Spleen (tissue), 11 donors: ENCODE results near the gene MSANTD1. TPM values are rescaled to one million over a fixed set of nuclear protein-coding genes. Genes with fewer than 3 reads are reported as not detected.

ENCODE experiments used
- DNase-seq: peaks from one replicate; pipeline ENCODE4 v3.0.0-alpha.2; 2020
- H3K27ac ChIP-seq, 8 donors: fragments of 200-600 bp; sonication (generic) in 7 of 8; 1 replicate in 4 of 8; 2 replicates in 4 of 8; pipeline versions ENCODE4 v1.5.0 to v1.8.0; 2016 to 2021; ENCODE audit warnings: inconsistent platforms in 4 of 8, mild to moderate bottlenecking in 4 of 8, moderate library complexity in 1 of 8
- H3K27me3 ChIP-seq, 7 donors: fragments of 200-600 bp; sonication (generic) in 6 of 7; replicated peaks in 1 of 7; 1 replicate in 4 of 7; 2 replicates in 3 of 7; pipeline versions ENCODE4 v1.5.0 to v1.8.0; 2016 to 2021; ENCODE audit warnings: inconsistent platforms in 3 of 7, mild to moderate bottlenecking in 1 of 7
- H3K36me3 ChIP-seq, 6 donors: fragments of 200-600 bp; sonication (generic) in 5 of 6; 1 replicate in 4 of 6; 2 replicates in 2 of 6; pipeline versions ENCODE4 v1.5.0 to v1.8.0; 2016 to 2021; ENCODE audit warnings: inconsistent platforms in 2 of 6
- H3K4me1 ChIP-seq, 6 donors: fragments of 200-600 bp; sonication (generic) in 5 of 6; 1 replicate in 3 of 6; 2 replicates in 3 of 6; pipeline versions ENCODE4 v1.5.0 to v1.8.0; 2016 to 2021; ENCODE audit warnings: inconsistent platforms in 3 of 6
- H3K4me3 ChIP-seq, 8 donors: fragments of 200-600 bp; sonication (generic) in 7 of 8; 1 replicate in 4 of 8; 2 replicates in 4 of 8; pipeline versions ENCODE4 v1.5.0 to v1.8.0; 2016 to 2021; ENCODE audit warnings: inconsistent platforms in 4 of 8, mild to moderate bottlenecking in 4 of 8, moderate library complexity in 2 of 8
- H3K9me3 ChIP-seq, 8 donors: fragments of 200-600 bp; sonication (generic) in 7 of 8; 1 replicate in 4 of 8; 2 replicates in 4 of 8; pipeline versions ENCODE4 v1.5.0 to v1.8.0; 2016 to 2021; ENCODE audit warnings: inconsistent platforms in 4 of 8
- POLR2A ChIP-seq, 3 donors: fragments of 450-650 bp; IDR thresholded peaks; one replicate each; pipeline ENCODE4 v1.5.1; 2017; ENCODE audit warnings: antibody characterized with exemption in 3 of 3, mild to moderate bottlenecking in 1 of 3
- POLR2AphosphoS5 ChIP-seq, 3 donors: sonication (generic); formaldehyde crosslinking; IDR thresholded peaks; one replicate each; pipeline ENCODE4 v1.5.1; 2017; ENCODE audit warnings: antibody characterized with exemption in 3 of 3
- WGBS, 5 donors: extraction: QIAGEN DNeasy Blood & Tissue Kit in 3 of 5; methylation state at CpG; one replicate each; pipeline versions ENCODE4 v1.1.5 to v1.1.7; 2013 to 2018; 5-methylcytosine and 5-hydroxymethylcytosine counted together
- intact Hi-C: fragments of 100-400 bp; cut with DNase I; formaldehyde crosslinking; loops from one replicate; pipeline ENCODE4 v1.15.0; 2023; ENCODE audit warnings: low total_unique reads
- polyA plus RNA-seq, 3 donors: library from polyadenylated mRNA; stranded (reverse); fragments of 200-250 nt; gene quantifications; one replicate each; pipeline ENCODE4 v1.2.1, GENCODE V29; 2013
- total RNA-seq, 7 donors: library from RNA; depleted of rRNA in 3 of 7; stranded (reverse); fragments of >200 nt in 3 of 7; fragmentation: NEBNext Ultra II Directional in 4 of 7; extraction: Animal tissue kit (Norgen Biotek cat#: 25700) in 4 of 7; gene quantifications; one replicate each; pipeline versions ENCODE4 v1.1.0 to v1.2.1, GENCODE V29; 2016 to 2021
- TF ChIP-seq, protein P1 (sequence below), 11 experiments: fragments of 200-600 bp in 7 of 11; fragments of 450-650 bp in 4 of 11; sonication (generic) in 4 of 11; IDR thresholded peaks in 8 of 11; conservative IDR thresholded peaks in 3 of 11; 1 replicate in 7 of 11; 2 replicates in 4 of 11; pipeline versions ENCODE4 v1.4.0 to v1.8.0; 2016 to 2021; ENCODE audit warnings: antibody characterized with exemption in 11 of 11, inconsistent platforms in 4 of 11, mild to moderate bottlenecking in 1 of 11
- donor health status: healthy with polysubstance abuse.
- donor health status: DM: no; HTN: no; CAD: no; lungs with moderate emphysema.
- donor health status: DM: no; HTN: no; CAD: no.
- donor health status: Bipolar disorder and iron deficiency.
- donor health status: healthy.
- donor health status: DM: no; HTN: no; CAD: no.
- donor health status: DM: yes; HTN: yes; CAD: no.

Gene MSANTD1
- total and polyA plus RNA-seq, 10 donors: 0.41 to 2.8 (median 1.8) TPM

DNA sequence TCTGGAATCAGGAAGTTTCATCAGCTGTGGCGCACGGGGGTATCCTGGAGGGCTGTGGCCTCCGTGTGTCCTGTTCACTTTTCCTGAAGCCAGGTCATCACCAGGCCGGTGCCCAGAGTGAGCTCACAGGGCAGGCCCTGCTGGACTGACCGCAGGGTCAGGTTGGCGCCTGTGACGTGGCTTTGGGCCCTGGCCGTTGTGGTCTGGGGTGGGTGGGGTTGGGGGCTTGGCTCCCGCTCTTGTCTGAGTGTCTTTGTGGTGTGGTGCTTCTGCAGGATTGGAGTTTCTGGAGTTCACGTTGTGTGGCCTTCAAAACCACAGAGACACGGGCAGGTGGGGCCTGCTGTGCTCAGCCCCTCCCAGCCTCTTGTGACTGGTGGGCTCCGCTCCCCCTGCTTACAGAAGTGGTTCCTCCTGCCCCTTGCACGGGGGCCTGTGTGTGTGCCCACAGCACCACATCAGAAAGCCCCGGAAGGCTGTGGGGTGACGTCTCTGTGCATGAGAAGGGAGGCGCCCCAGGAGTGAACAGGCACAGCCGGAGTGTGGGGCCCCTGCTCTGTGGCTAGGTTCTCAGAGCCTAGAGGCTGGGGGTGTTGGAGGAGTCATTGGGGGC, 53.3 kb downstream of the MSANTD1 start:
- peak overlapping the region in 7 of 8 donors; percentile 8 to 71 (median 60) for H3K27ac ChIP-seq
- intact Hi-C loops: no loop called here
- no peaks in the 10 kb centered on the region for H3K9me3 ChIP-seq
- H3K4me1 ChIP-seq: peaks cover 12 to 89% (median 70%) of the 10 kb centered on the region in 6 donors
- peak; percentile 87 for DNase-seq
- no peaks in the 10 kb centered on the region for H3K36me3 ChIP-seq
- TF ChIP-seq, protein P1, sequence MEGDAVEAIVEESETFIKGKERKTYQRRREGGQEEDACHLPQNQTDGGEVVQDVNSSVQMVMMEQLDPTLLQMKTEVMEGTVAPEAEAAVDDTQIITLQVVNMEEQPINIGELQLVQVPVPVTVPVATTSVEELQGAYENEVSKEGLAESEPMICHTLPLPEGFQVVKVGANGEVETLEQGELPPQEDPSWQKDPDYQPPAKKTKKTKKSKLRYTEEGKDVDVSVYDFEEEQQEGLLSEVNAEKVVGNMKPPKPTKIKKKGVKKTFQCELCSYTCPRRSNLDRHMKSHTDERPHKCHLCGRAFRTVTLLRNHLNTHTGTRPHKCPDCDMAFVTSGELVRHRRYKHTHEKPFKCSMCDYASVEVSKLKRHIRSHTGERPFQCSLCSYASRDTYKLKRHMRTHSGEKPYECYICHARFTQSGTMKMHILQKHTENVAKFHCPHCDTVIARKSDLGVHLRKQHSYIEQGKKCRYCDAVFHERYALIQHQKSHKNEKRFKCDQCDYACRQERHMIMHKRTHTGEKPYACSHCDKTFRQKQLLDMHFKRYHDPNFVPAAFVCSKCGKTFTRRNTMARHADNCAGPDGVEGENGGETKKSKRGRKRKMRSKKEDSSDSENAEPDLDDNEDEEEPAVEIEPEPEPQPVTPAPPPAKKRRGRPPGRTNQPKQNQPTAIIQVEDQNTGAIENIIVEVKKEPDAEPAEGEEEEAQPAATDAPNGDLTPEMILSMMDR (IDR thresholded peaks at IDR 0.05 in 8 of 11, conservative IDR thresholded peaks at IDR 0.05 in 3 of 11): no peak
- TF ChIP-seq POLR2A (IDR thresholded peaks at IDR 0.05): no peak
- TF ChIP-seq POLR2AphosphoS5 (IDR thresholded peaks at IDR 0.05): peak; percentile 63 to 74 (median 71)
- no peaks in the 10 kb centered on the region for H3K27me3 ChIP-seq
- 16 to 31% (median 21%) methylated on average over 12 to 17 of the region's 17 CpGs for WGBS, 5 donors
- H3K4me3 ChIP-seq: peak overlapping the region in 1 of 8 donors; percentile 14

DNA sequence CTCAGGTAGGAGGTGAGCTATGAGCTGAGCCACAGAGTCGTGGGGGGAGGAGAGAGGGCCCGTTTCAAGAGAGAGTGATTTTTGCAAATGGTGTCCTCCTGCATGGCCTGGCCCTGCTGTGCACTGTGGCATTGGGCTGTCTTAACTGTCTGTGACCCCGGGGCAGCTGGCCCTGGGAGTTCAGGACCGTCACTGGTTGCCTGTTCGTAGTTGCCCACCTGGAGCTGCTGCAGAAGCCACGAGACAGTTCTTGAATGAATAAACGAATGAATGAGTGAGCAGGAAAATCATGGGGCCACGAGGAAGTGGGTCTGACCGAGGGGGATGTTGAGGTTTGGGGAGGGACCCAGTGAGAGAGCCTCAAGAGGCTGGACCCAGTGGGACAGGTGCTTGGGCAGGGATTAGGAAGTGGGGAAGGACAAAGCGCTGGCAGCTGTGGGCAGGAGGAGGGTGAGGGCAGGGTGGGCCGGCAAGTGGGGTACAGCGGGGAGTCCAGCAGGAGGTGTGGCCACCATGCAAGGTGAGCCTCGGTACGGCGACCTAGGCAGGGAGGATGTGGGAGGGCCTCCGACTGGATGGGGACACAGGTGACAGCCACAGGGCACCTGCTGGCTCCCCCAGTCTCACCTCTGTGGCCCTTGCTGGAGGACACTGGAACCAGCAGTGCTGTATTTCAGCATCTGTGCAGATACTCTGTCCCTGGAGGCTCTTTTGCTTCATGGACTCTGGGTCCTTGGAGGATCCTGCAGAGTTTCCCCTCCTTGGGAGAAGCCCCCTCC, 54.0 kb downstream of the MSANTD1 start:
- Histone ChIP-seq H3K27ac (peak overlapping the region in 4 of 8 donors; percentile 60 to 71 (median 64)), H3K27me3 (no peaks in the 10 kb centered on the region), H3K4me1 (peaks cover 12 to 96% (median 70%) of the 10 kb centered on the region in 6 donors), H3K36me3 (no peaks in the 10 kb centered on the region), H3K4me3 (peak overlapping the region in 1 of 8 donors; percentile 14), H3K9me3 (no peaks in the 10 kb centered on the region)
- DNase-seq: peak; percentile 73
- TF ChIP-seq, protein P1 (IDR thresholded peaks at IDR 0.05 in 8 of 11, conservative IDR thresholded peaks at IDR 0.05 in 3 of 11): no peak
- no peak for TF ChIP-seq POLR2AphosphoS5 (IDR thresholded peaks at IDR 0.05)
- 10 to 34% (median 21%) methylated on average over 16 of the region's 16 CpGs for WGBS, 5 donors
- intact Hi-C loops: no loop called here

DNA sequence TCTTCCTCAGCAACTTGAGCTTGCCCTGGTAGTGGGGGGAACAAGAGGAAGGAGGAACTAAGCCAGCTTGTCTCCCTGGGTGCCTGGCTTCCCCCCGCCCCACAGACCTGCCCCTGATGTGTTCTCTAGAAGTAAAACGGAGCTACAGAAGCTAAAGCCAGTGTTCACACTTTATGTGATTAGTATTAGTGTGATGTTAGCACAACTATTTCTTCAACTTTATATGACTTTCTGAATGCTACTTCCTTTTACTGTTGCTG, 54.5 kb downstream of the MSANTD1 start:
- TF ChIP-seq, protein P1 (IDR thresholded peaks at IDR 0.05 in 8 of 11, conservative IDR thresholded peaks at IDR 0.05 in 3 of 11): no peak
- TF ChIP-seq POLR2A (IDR thresholded peaks at IDR 0.05): no peak
- no peak for TF ChIP-seq POLR2AphosphoS5 (IDR thresholded peaks at IDR 0.05)
- intact Hi-C loops: no loop called here
- DNase-seq: peak; percentile 43
- H3K27ac ChIP-seq: no peak overlapping the region
- WGBS, 5 donors: 43 to 68% (median 53%) methylated on average over 2 of the region's 2 CpGs
- H3K27me3 ChIP-seq: no peaks in the 10 kb centered on the region
- peaks cover 12 to 94% (median 70%) of the 10 kb centered on the region in 6 donors for H3K4me1 ChIP-seq
- H3K4me3 ChIP-seq: no peak overlapping the region
- H3K9me3 ChIP-seq: no peaks in the 10 kb centered on the region
- no peaks in the 10 kb centered on the region for H3K36me3 ChIP-seq
